HG02588 (cell line): ENCODE measurements around the gene FOXP1.

Experiments used
- ATAC-seq: cut with Tn5 transposase; IDR thresholded peaks from one replicate; pipeline ENCODE4 v1.9.1; 2021; ENCODE audit warnings: mild to moderate bottlenecking, moderate library complexity; ENCODE audit not compliant: unreplicated experiment

FOXP1 gene

GRCh38 chr3:71488882-71489281, 94.6 kb downstream of the FOXP1 start:
- ATAC-seq: no peak

- ATAC-seq: no peak
These were observed 95.1 kb downstream of the FOXP1 start for GRCh38 chr3:71488391-71488809.

DNA sequence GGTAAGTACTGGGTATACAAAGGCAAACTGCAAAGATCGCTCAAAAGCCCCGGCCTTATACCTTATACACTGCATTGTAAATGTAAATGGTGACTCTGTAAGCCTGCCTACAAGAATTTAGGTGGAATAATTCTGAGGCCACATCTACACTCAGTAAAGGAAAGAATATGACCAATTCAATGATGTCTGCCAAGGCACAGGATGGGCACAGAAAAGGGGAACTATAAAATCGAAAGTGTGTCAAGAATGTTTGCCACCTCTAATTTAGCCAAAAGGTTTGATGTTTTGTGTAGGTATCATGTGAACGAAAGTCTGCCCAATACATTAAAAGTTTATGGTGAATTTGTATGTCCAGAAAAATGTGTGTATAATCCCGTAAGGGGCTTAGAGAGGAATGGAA, 96.1 kb downstream of the FOXP1 start:
- no peak for ATAC-seq

GRCh38 chr3:71486831-71487230, 96.7 kb downstream of the FOXP1 start:
- ATAC-seq: no peak

DNA sequence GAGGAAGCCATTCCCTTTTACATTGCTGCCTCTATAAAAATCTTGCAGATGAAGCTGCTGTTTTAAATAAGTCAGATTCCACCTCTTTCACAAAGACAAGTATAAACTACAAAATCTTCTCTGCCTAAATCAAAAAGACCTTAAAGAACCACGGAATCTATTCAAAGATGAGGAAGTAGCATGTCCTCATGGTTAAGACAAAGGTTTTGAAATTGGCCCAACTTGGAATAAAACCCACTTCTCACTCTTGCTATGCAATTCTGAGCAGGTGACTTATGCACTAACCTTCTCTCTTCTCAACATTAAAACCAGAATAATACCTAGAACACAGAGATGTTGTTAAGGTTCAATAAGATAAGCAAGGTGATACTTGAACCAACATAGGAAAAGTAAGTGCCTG, 97.6 kb downstream of the FOXP1 start:
- no peak for ATAC-seq

DNA sequence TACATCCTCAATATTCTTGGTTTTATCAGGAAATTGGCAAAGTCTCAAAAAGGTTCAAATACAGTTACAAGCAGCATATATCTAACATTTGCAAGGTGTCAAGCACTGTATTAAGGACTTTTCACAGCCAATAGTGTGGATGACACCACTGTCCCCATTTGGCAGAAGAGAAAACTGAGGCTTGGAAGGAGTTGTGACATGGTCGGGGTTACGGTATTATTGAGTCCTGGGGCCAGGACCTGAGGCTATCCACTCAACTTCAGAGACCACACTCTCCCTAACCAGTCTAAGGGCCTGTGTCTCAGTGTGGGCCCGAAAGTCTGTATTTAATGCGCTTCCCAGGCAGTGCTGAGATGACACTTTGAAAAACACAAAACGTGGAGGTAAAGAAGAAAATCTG, 99.1 kb downstream of the FOXP1 start:
- ATAC-seq: no peak

DNA sequence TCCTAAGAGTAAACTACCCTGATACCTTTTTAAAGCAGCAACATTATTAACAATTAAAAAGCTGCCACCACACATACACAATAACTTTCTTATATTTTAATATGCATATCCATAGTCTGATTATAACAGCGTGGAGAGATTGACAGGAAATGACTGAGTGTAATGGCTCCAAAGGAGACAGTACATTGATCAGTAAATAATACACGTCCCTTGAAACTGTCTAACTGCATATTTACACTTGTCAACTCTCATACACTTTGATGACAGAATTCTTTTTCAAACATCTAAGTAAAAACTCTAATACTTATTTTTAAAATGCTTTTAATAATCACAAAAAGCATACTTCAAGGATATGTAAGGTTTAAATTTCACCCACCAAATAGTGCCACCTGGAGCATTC, 99.5 kb downstream of the FOXP1 start:
- ATAC-seq: no peak

DNA sequence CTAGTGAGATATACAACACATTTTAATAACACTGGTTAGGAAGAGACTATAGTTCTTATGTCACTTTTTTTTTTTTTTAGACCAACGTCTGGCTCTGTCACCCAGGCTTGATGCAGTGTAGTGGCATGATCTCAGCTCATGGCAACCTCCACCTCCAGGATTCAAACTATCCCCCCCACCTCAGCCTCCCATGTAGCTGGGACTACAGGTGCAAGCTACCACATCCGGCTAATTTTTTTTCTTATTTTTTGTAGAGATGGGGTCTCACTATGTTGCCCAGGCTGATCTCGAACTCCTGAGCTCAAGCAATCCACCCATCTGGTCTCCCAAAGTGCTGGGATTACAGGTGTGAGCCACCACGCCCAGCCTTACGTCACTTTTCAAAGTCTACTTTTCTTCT, 100.8 kb downstream of the FOXP1 start:
- no peak for ATAC-seq

DNA sequence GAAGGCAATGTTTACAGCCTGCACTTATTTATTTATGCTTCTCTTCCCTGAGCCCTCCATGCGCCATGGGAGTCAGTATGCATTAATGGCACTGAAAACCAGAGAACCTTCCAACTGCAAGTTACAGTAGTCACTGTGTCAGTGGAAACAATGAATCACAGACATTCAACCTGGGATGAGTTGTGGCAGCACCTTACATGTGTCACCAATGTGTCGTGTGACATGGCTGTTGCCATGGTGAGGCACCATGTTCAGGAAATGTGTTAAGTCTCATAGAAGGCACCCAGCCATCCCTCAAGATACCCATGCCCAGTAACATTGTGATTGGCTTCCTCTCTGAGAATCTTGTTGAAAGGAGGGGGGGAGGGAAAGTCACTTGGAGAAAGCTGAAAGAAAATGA, 105.0 kb downstream of the FOXP1 start:
- ATAC-seq: no peak

- no peak for ATAC-seq
These were observed 106.6 kb downstream of the FOXP1 start for GRCh38 chr3:71476950-71477349.

- no peak for ATAC-seq
These were observed 114.4 kb downstream of the FOXP1 start for GRCh38 chr3:71469138-71469435.

GRCh38 chr3:71468311-71469137, 115.0 kb downstream of the FOXP1 start:
- no peak for ATAC-seq

DNA sequence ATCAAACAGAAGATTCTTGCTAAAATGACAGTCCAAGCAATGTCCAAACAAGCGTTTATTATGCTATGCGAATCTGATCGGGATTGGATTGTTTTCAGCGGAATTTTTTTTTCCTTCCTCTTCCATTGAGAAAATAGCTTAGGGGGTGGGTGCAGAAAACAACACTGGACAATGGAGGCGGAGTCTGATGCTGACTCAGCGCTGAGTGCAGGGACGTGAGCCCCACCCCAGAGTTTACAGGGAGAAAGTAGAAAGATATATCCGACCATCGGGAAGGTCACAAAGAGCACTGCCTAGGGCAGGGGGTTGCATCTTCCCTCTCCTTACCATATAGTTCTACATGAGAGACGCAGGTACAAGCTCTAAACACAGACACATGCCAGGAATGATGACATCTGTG, 117.0 kb downstream of the FOXP1 start:
- no peak for ATAC-seq

DNA sequence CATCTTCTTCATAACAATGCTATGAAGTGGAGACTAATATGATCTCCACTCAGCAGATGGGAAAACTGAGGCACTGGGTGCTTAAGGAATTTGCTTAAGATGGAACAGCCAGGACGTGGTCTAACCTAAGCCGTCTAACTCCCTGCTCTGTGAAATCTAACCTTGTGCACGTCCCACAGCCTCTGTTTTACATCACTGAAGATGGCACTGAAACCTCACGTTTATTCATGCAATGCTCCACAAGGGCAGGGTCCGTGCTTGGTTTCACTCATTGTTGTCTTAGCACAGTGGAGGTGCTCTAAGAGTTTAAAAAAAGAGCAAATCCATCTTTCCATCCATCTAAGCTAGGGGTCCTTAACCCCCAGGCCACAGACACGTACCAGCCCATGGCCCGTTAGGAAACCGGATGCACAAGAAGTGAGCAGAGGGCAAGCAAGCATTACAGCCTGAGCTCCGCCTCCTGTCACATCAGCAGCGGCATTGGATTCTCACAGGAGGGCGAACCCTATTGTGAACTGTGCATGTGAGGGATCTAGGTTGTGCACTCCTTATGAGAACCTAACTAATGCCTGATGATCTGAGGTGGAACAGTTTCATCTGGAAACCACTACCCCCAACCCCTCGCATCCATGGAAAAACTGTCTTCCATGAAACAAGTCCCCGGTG, 118.0 kb downstream of the FOXP1 start:
- no peak for ATAC-seq

DNA sequence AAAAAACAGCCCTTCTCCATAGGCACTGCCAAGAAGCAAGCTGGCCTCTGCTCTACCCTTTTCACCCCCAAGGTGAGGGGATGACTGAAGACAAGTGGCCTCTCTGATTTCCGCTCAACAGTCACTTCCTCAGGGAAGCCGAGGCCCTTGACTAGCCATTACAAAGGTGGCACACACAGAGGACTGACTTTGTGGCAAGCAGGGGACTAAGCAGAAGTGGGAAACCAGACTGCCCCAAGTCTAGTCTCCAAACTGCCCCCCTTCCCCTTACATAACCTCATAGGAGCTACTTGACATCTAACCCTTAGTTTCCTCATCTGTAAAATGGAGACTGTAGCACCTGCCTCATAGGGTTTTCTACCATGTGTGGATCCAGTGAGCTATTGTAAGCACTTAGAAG, 118.9 kb downstream of the FOXP1 start:
- no peak for ATAC-seq

- no peak for ATAC-seq
These were observed 119.9 kb downstream of the FOXP1 start for GRCh38 chr3:71463617-71464016.

DNA sequence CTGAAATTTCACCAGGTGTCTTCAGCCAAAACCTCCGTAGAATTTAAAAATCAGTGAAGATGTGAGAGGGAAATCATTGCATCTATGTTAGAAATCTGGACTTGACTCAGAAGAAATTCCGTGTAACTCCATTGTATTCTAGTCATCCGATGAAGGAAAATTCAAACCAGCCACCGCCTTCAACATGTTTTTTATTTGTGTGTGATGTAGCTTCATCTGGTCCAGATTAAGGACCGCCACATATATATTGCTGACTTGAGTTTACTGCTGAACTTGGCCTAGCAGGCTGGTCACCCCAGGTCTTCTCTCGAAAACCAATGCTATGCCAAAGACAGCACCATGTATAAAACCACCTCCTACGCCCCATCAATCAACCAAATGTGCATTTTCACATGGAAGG, 120.9 kb downstream of the FOXP1 start:
- ATAC-seq: no peak

DNA sequence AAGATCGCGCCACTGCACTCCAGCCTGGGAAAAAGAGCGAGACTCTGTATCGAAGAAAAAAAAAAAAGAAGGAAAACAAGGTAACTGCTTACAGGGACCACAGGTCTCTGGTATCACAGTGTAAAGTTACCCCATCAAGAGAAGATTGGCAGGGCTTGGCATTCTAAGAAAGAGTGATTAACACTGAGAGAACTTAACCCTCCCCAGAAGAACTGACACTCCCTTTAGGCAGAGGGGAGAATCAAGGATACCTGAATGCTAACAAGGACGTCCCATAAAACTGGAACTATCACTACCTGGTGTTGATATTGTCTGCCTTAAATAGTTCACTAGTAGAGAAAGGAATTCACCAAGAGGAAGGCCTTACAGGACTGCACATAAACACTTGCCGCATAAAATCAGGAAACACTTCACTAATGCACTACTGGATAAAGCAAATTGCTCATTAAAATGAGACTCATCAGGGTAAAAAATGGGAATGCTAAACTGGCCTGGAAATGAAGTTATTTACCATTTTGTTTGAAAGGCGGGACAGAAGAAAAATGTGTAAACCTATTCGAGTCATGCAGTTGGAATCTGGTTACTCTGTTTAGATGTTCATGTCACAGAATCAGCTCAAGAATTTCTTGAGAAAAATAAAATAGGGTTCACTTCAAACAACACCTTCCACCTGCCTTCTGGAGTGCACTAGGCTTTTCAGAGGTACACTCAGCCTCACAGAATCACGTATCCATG, 121.6 kb downstream of the FOXP1 start:
- ATAC-seq: no peak

GRCh38 chr3:71461114-71461513, 122.4 kb downstream of the FOXP1 start:
- ATAC-seq: no peak

DNA sequence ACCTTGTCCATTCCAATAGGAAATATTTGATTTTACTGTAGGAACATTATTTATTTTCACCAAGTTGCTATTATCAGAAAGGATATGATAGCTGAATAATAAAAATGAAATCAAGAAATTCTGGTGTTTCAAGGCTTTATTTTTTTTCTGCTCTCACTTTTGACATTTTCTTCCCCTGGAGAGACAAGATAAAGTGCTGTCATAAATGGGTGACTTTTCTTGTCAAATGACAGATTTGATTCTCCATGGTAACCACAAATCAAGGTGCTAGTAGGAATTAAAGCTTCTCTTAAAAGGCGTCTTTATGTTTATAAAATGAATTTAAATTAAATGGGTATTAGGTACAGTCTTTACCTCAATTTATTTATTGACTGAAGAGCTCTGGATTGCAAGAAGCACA, 124.6 kb downstream of the FOXP1 start:
- no peak for ATAC-seq

- no peak for ATAC-seq
These were observed 126.7 kb downstream of the FOXP1 start for GRCh38 chr3:71456826-71457225.

GRCh38 chr3:71456156-71456555, 127.4 kb downstream of the FOXP1 start:
- ATAC-seq: no peak
